Tibial artery (tissue), 4 donors: ENCODE measurements around the gene REXO5.

Experiments used
- DNase-seq, 2 donors: peaks; one replicate each; pipeline ENCODE4 v3.0.0-alpha.2; 2019
- H3K27ac ChIP-seq, 2 donors: fragments of 200-600 bp; sonication (generic) in 1 of 2; 1 replicate in 1 of 2; 2 replicates in 1 of 2; pipeline ENCODE4 v1.5.1; 2018 to 2019; ENCODE audit warnings: mild to moderate bottlenecking in 1 of 2
- H3K27me3 ChIP-seq, 2 donors: fragments of 200-600 bp; sonication (generic) in 1 of 2; one replicate each; pipeline versions ENCODE4 v1.5.1 to v1.6.0; 2016 to 2019
- H3K36me3 ChIP-seq, 3 donors: fragments of 200-600 bp; sonication (generic) in 2 of 3; one replicate each; pipeline ENCODE4 v1.5.1; 2016 to 2019; ENCODE audit warnings: mild to moderate bottlenecking in 2 of 3
- H3K4me1 ChIP-seq, 4 donors: fragments of 200-600 bp; sonication (generic) in 2 of 4; 1 replicate in 3 of 4; 2 replicates in 1 of 4; pipeline ENCODE4 v1.5.1; 2016 to 2019
- H3K4me3 ChIP-seq, 2 donors: fragments of 200-600 bp; sonication (generic) in 1 of 2; 1 replicate in 1 of 2; 2 replicates in 1 of 2; pipeline ENCODE4 v1.5.1; 2018 to 2019; ENCODE audit warnings: mild to moderate bottlenecking in 2 of 2
- H3K9me3 ChIP-seq, 3 donors: fragments of 200-600 bp; sonication (generic) in 1 of 3; one replicate each; pipeline ENCODE4 v1.5.1; 2016 to 2019
- CTCF ChIP-seq, 2 experiments: fragments of 200-600 bp in 1 of 2; fragments of 450-650 bp in 1 of 2; IDR thresholded peaks; one replicate each; pipeline ENCODE4 v1.5.1; 2017 to 2019; ENCODE audit warnings: antibody characterized with exemption in 2 of 2, mild to moderate bottlenecking in 1 of 2, moderate library complexity in 1 of 2
- intact Hi-C: fragments of 100-400 bp; cut with DNase I; formaldehyde crosslinking; loops from one replicate; pipeline ENCODE4 v1.15.0; 2023; ENCODE audit warnings: low total_unique reads

REXO5 gene

GRCh38 chr16:20894388-20894787 lies 88.1 kb downstream of the REXO5 start:
- Histone ChIP-seq H3K9me3 (no peaks in the 10 kb centered on the region), H3K27ac (no peak overlapping the region), H3K27me3 (no peaks in the 10 kb centered on the region), H3K4me1 (peaks cover 0 to 92% (median 30%) of the 10 kb centered on the region in 4 donors), H3K4me3 (no peak overlapping the region), H3K36me3 (peaks cover 0 to 47% (median 33%) of the 10 kb centered on the region in 3 donors)
- TF ChIP-seq CTCF (IDR thresholded peaks at IDR 0.05) = no peak
- intact Hi-C loops = no loop called here
- DNase-seq = no peak

GRCh38 chr16:20897253-20897897 lies 91.0 kb downstream of the REXO5 start:
- peaks cover 0 to 78% (median 39%) of the 10 kb centered on the region in 4 donors for H3K4me1 ChIP-seq
- peaks cover 0 to 38% (median 30%) of the 10 kb centered on the region in 3 donors for H3K36me3 ChIP-seq
- no peaks in the 10 kb centered on the region for H3K27me3 ChIP-seq
- DNase-seq = no peak
- peak overlapping the region in 1 of 2 donors; percentile 63 for H3K4me3 ChIP-seq
- intact Hi-C loops = no loop called here
- H3K9me3 ChIP-seq = no peaks in the 10 kb centered on the region
- H3K27ac ChIP-seq = peak overlapping the region; percentile 96 to 98
- TF ChIP-seq CTCF (IDR thresholded peaks at IDR 0.05) = no peak

DNA sequence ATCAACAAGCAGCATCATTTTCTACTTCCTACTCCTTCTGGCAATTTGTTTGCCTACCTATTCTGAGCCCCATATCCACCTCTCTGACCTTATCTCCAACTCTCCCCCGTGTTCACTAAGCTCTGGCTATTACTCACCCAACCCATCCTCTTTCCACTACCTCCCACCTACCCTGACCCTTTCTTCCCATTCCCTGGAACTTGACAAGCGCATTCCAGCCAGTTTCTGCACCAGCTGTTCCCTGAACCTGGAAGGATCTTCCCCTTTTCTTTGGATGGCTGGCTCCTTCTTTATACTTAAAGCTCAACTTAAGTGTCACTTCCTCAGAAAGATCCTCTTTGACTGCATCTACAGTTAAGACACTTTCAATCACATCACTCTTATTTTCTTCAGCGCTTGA lies 91.6 kb downstream of the REXO5 start:
- H3K4me3 ChIP-seq = peak overlapping the region; percentile 63 to 78
- peaks cover 0 to 78% (median 43%) of the 10 kb centered on the region in 4 donors for H3K4me1 ChIP-seq
- H3K27me3 ChIP-seq = no peaks in the 10 kb centered on the region
- H3K36me3 ChIP-seq = peaks cover 0 to 33% (median 28%) of the 10 kb centered on the region in 3 donors
- H3K9me3 ChIP-seq = no peaks in the 10 kb centered on the region
- H3K27ac ChIP-seq = peak overlapping the region; percentile 96 to 98
- DNase-seq = no peak
- no peak for TF ChIP-seq CTCF (IDR thresholded peaks at IDR 0.05)
- intact Hi-C loops = no loop called here

- peaks cover 0 to 21% (median 19%) of the 10 kb centered on the region in 3 donors for H3K36me3 ChIP-seq
- H3K4me3 ChIP-seq = peak overlapping the region; percentile 63 to 78
- no peak for TF ChIP-seq CTCF (IDR thresholded peaks at IDR 0.05)
- intact Hi-C loops = no loop called here
- no peaks in the 10 kb centered on the region for H3K27me3 ChIP-seq
- peaks cover 0 to 79% (median 49%) of the 10 kb centered on the region in 4 donors for H3K4me1 ChIP-seq
- no peaks in the 10 kb centered on the region for H3K9me3 ChIP-seq
- H3K27ac ChIP-seq = peak overlapping the region; percentile 96 to 98
- no peak for DNase-seq
These were observed 92.7 kb downstream of the REXO5 start for GRCh38 chr16:20899071-20899470.
